Muscle of leg (tissue), 11 donors: ENCODE data around the gene GPC6. TPM values are rescaled to one million over a fixed set of nuclear protein-coding genes. Genes with fewer than 3 reads are reported as not detected.
A peak's percentile ranks its signal among the peaks of the same experiment; 100 is the strongest.

Experiments used
- DNase-seq: peaks from one replicate; pipeline ENCODE4 v3.0.0; 2013
- H3K27ac ChIP-seq: one replicate; pipeline ENCODE4 v1.5.1; 2013; ENCODE audit warnings: mild to moderate bottlenecking, low read length, control low read depth
- H3K27me3 ChIP-seq: one replicate; pipeline ENCODE4 v1.6.1; 2013; ENCODE audit warnings: low read length; ENCODE audit not compliant: control insufficient read depth, insufficient read depth
- H3K36me3 ChIP-seq: one replicate; pipeline ENCODE4 v1.6.1; 2013; ENCODE audit warnings: low read length; ENCODE audit not compliant: control insufficient read depth, insufficient read depth
- H3K4me1 ChIP-seq: one replicate; pipeline ENCODE4 v1.6.1; 2013; ENCODE audit warnings: low read length; ENCODE audit not compliant: control insufficient read depth, insufficient read depth
- H3K4me3 ChIP-seq: one replicate; pipeline ENCODE4 v1.5.1; 2013; ENCODE audit warnings: low read length, control low read depth
- H3K9me3 ChIP-seq: replicated peaks from 2 replicates; pipeline ENCODE4 v1.6.1; 2013; ENCODE audit warnings: low read depth, low read length; ENCODE audit not compliant: control insufficient read depth
- WGBS: methylation state at CpG from one replicate; pipeline ENCODE4 v1.1.5; 2013; ENCODE audit warnings: missing lambda C conversion rate; ENCODE audit not compliant: insufficient coverage; 5-methylcytosine and 5-hydroxymethylcytosine counted together
- polyA plus RNA-seq, 8 donors: library from polyadenylated mRNA; unstranded; fragments of 120-200 nt; gene quantifications; one replicate each; pipeline versions ENCODE4 v1.2.1 to v1.2.3, GENCODE V29; 2013; ENCODE audit warnings: inconsistent platforms in 1 of 8, low replicate concordance in 1 of 8; ENCODE audit not compliant: insufficient read length in 8 of 8, insufficient read depth in 1 of 8
- total RNA-seq: library from RNA; stranded (reverse); fragments of 120-200 nt; gene quantifications from one replicate; pipeline ENCODE4 v1.2.4, GENCODE V29; 2013

The GPC6 gene
- total and polyA plus RNA-seq, 9 donors: 5.6 to 20.0 (median 9.9) TPM

GRCh38 chr13:93397619-93398018 is 171.0 kb downstream of the GPC6 start:
- Histone ChIP-seq H3K4me1 (no peaks in the 10 kb centered on the region), H3K27me3 (no peaks in the 10 kb centered on the region), H3K9me3 (no peaks in the 10 kb centered on the region), H3K4me3 (no peak overlapping the region), H3K36me3 (no peaks in the 10 kb centered on the region), H3K27ac (no peak overlapping the region)
- DNase-seq: peak; percentile 10

- no peaks in the 10 kb centered on the region for H3K9me3 ChIP-seq
- DNase-seq: peak; percentile 68
- H3K4me3 ChIP-seq: no peak overlapping the region
- no peak overlapping the region for H3K27ac ChIP-seq
- no peaks in the 10 kb centered on the region for H3K36me3 ChIP-seq
- no peaks in the 10 kb centered on the region for H3K4me1 ChIP-seq
- H3K27me3 ChIP-seq: no peaks in the 10 kb centered on the region
- 100% methylated on average over 1 of the region's 4 CpGs for WGBS
Measured at GRCh38 chr13:93398167-93399035, 171.8 kb downstream of the GPC6 start.

GRCh38 chr13:93399212-93399611 is 172.6 kb downstream of the GPC6 start:
- Histone ChIP-seq H3K36me3 (no peaks in the 10 kb centered on the region), H3K9me3 (no peaks in the 10 kb centered on the region), H3K4me1 (no peaks in the 10 kb centered on the region), H3K27me3 (no peaks in the 10 kb centered on the region), H3K4me3 (no peak overlapping the region), H3K27ac (no peak overlapping the region)
- DNase-seq: no peak
- WGBS: no CpG with 5 or more reads among the region's 4 CpGs

- Histone ChIP-seq H3K4me1 (no peaks in the 10 kb centered on the region), H3K27ac (no peak overlapping the region), H3K4me3 (no peak overlapping the region), H3K9me3 (no peaks in the 10 kb centered on the region), H3K27me3 (no peaks in the 10 kb centered on the region), H3K36me3 (no peaks in the 10 kb centered on the region)
- DNase-seq: no peak
- WGBS: no CpG with 5 or more reads among the region's 2 CpGs
Measured at GRCh38 chr13:93406136-93406535, 179.5 kb downstream of the GPC6 start.

GRCh38 chr13:93407551-93407950 is 180.9 kb downstream of the GPC6 start:
- H3K36me3 ChIP-seq: no peaks in the 10 kb centered on the region
- H3K9me3 ChIP-seq: no peaks in the 10 kb centered on the region
- no peak overlapping the region for H3K4me3 ChIP-seq
- no peaks in the 10 kb centered on the region for H3K27me3 ChIP-seq
- no peak overlapping the region for H3K27ac ChIP-seq
- DNase-seq: no peak
- H3K4me1 ChIP-seq: no peaks in the 10 kb centered on the region

GRCh38 chr13:93409001-93409400 is 182.4 kb downstream of the GPC6 start:
- H3K4me3 ChIP-seq: no peak overlapping the region
- no peak for DNase-seq
- H3K36me3 ChIP-seq: no peaks in the 10 kb centered on the region
- no peaks in the 10 kb centered on the region for H3K9me3 ChIP-seq
- no peaks in the 10 kb centered on the region for H3K27me3 ChIP-seq
- no peak overlapping the region for H3K27ac ChIP-seq
- no peaks in the 10 kb centered on the region for H3K4me1 ChIP-seq
- WGBS: no CpG with 5 or more reads among the region's 3 CpGs

- Histone ChIP-seq H3K4me3 (no peak overlapping the region), H3K27me3 (no peaks in the 10 kb centered on the region), H3K27ac (no peak overlapping the region), H3K4me1 (no peaks in the 10 kb centered on the region), H3K36me3 (no peaks in the 10 kb centered on the region), H3K9me3 (no peaks in the 10 kb centered on the region)
- no peak for DNase-seq
Measured at GRCh38 chr13:93409816-93410215, 183.2 kb downstream of the GPC6 start.

- H3K27ac ChIP-seq: no peak overlapping the region
- DNase-seq: no peak
- no peaks in the 10 kb centered on the region for H3K9me3 ChIP-seq
- no peaks in the 10 kb centered on the region for H3K36me3 ChIP-seq
- H3K4me3 ChIP-seq: no peak overlapping the region
- H3K4me1 ChIP-seq: no peaks in the 10 kb centered on the region
- WGBS: 100% methylated on average over 1 of the region's 3 CpGs
- H3K27me3 ChIP-seq: no peaks in the 10 kb centered on the region
Measured at GRCh38 chr13:93411186-93411680, 184.6 kb downstream of the GPC6 start.

GRCh38 chr13:93412676-93413075 is 186.1 kb downstream of the GPC6 start:
- Histone ChIP-seq H3K36me3 (no peaks in the 10 kb centered on the region), H3K4me3 (no peak overlapping the region), H3K27ac (no peak overlapping the region), H3K9me3 (no peaks in the 10 kb centered on the region), H3K4me1 (no peaks in the 10 kb centered on the region), H3K27me3 (no peaks in the 10 kb centered on the region)
- no peak for DNase-seq

GRCh38 chr13:93413972-93414717 is 187.5 kb downstream of the GPC6 start:
- H3K27me3 ChIP-seq: no peaks in the 10 kb centered on the region
- no peak overlapping the region for H3K27ac ChIP-seq
- no peak overlapping the region for H3K4me3 ChIP-seq
- DNase-seq: no peak
- no peaks in the 10 kb centered on the region for H3K9me3 ChIP-seq
- 88% methylated on average over 6 of the region's 8 CpGs for WGBS
- H3K36me3 ChIP-seq: no peaks in the 10 kb centered on the region
- no peaks in the 10 kb centered on the region for H3K4me1 ChIP-seq
